Liver (tissue), 3 donors: ENCODE results near the gene GALNT16.

Experiments
- CTCF ChIP-seq: fragments of 150-350 bp; IDR thresholded peaks from 2 replicates; pipeline ENCODE4 v1.5.1; 2017; ENCODE audit warnings: improper control_type of control experiment, low read depth, low read length; ENCODE audit not compliant: missing input control
- GABPA ChIP-seq, 2 donors: IDR thresholded peaks in 1 of 2; conservative IDR thresholded peaks in 1 of 2; 2 replicates each; pipeline ENCODE4 v1.6.1; 2016; ENCODE audit warnings: antibody characterized with exemption in 2 of 2, mild to moderate bottlenecking in 1 of 2, moderate library complexity in 1 of 2
- JUND ChIP-seq, 2 donors: IDR thresholded peaks; 2 replicates each; pipeline ENCODE4 v1.6.1; 2016; ENCODE audit warnings: antibody characterized with exemption in 2 of 2
- MAX ChIP-seq: IDR thresholded peaks from 2 replicates; pipeline ENCODE4 v1.6.1; 2016; ENCODE audit warnings: antibody characterized with exemption
- SP1 ChIP-seq: IDR thresholded peaks from 2 replicates; pipeline ENCODE4 v1.6.1; 2018; ENCODE audit warnings: antibody characterized with exemption, mild to moderate bottlenecking
- YY1 ChIP-seq: IDR thresholded peaks from 2 replicates; pipeline ENCODE4 v1.6.1; 2016; ENCODE audit warnings: antibody characterized with exemption, mild to moderate bottlenecking
- donor health status: healthy.
- donor health status: healthy.

GRCh38 chr14:69357544-69358200 is 97.7 kb downstream of the GALNT16 start:
- no peak for TF ChIP-seq MAX
- TF ChIP-seq YY1: no peak
- TF ChIP-seq CTCF: no peak
- no peak for TF ChIP-seq JUND (IDR thresholded peaks at IDR 0.05)
- no peak for TF ChIP-seq SP1
- TF ChIP-seq GABPA (IDR thresholded peaks at IDR 0.05 in 1 of 2, conservative IDR thresholded peaks at IDR 0.05 in 1 of 2): no peak
